Liver (tissue), 3 donors: ENCODE results near the gene INPP5A.

Experiments
- GABPA ChIP-seq, 2 donors: IDR thresholded peaks in 1 of 2; conservative IDR thresholded peaks in 1 of 2; 2 replicates each; pipeline ENCODE4 v1.6.1; 2016; ENCODE audit warnings: antibody characterized with exemption in 2 of 2, mild to moderate bottlenecking in 1 of 2, moderate library complexity in 1 of 2
- HNF4A ChIP-seq, 2 donors: conservative IDR thresholded peaks; 2 replicates each; pipeline ENCODE4 v1.6.1; 2016; ENCODE audit warnings: antibody characterized with exemption in 2 of 2, mild to moderate bottlenecking in 2 of 2
- SP1 ChIP-seq: IDR thresholded peaks from 2 replicates; pipeline ENCODE4 v1.6.1; 2018; ENCODE audit warnings: antibody characterized with exemption, mild to moderate bottlenecking
- TAF1 ChIP-seq: conservative IDR thresholded peaks from 2 replicates; pipeline ENCODE4 v1.6.1; 2016; ENCODE audit warnings: antibody characterized with exemption, mild to moderate bottlenecking
- YY1 ChIP-seq: IDR thresholded peaks from 2 replicates; pipeline ENCODE4 v1.6.1; 2016; ENCODE audit warnings: antibody characterized with exemption, mild to moderate bottlenecking
- TF ChIP-seq, protein P1 (sequence below): fragments of 150-350 bp; IDR thresholded peaks from 2 replicates; pipeline ENCODE4 v1.5.1; 2017; ENCODE audit warnings: improper control_type of control experiment, low read depth, low read length; ENCODE audit not compliant: missing input control
- TF ChIP-seq, protein P2 (sequence below): IDR thresholded peaks from 2 replicates; pipeline ENCODE4 v1.6.1; 2016; ENCODE audit warnings: antibody characterized with exemption, mild to moderate bottlenecking
- donor health status: healthy.
- donor health status: healthy.

DNA sequence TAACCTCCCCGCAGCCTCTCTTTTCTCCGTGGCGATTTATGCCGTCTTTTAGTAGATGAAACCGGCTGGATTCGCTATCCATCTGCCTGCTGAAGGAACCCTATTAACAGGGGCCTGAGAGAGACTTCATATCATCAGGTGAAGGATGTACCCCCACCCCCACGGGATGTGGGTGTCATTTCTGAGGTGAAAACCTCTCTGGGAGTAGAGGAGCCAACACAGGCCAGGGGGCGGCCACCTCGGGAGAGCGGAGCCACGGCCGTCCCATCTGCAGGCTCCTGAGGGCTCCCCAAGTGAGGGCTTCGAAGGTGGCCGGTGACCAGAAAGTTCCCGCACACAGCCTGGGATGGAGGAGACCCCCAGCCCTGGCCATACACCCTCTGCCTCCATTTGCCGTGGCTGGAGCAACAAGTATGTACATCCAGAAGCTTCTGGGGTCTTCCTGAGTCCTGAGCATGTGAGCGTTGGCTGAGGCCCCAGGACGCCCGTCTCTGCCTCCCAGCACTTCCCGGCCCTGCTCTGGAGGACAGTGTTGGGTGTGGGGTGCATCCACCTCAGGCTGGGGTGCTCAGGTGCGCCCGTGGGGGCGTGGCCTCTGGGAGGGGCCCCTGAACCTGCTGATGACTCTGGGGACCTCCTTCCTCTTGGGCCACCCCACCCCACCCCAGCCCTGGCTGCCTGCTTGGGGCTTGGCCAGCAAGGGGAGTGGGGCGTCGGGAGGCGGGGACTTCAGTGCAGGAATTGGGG is 163.7 kb downstream of the INPP5A start:
- TF ChIP-seq, protein P1, sequence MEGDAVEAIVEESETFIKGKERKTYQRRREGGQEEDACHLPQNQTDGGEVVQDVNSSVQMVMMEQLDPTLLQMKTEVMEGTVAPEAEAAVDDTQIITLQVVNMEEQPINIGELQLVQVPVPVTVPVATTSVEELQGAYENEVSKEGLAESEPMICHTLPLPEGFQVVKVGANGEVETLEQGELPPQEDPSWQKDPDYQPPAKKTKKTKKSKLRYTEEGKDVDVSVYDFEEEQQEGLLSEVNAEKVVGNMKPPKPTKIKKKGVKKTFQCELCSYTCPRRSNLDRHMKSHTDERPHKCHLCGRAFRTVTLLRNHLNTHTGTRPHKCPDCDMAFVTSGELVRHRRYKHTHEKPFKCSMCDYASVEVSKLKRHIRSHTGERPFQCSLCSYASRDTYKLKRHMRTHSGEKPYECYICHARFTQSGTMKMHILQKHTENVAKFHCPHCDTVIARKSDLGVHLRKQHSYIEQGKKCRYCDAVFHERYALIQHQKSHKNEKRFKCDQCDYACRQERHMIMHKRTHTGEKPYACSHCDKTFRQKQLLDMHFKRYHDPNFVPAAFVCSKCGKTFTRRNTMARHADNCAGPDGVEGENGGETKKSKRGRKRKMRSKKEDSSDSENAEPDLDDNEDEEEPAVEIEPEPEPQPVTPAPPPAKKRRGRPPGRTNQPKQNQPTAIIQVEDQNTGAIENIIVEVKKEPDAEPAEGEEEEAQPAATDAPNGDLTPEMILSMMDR: no peak
- TF ChIP-seq YY1 (no peak), SP1 (no peak), TAF1 (no peak), GABPA (IDR thresholded peaks at IDR 0.05 in 1 of 2, conservative IDR thresholded peaks at IDR 0.05 in 1 of 2) (no peak), HNF4A (conservative IDR thresholded peaks at IDR 0.05) (no peak)
- TF ChIP-seq, protein P2, sequence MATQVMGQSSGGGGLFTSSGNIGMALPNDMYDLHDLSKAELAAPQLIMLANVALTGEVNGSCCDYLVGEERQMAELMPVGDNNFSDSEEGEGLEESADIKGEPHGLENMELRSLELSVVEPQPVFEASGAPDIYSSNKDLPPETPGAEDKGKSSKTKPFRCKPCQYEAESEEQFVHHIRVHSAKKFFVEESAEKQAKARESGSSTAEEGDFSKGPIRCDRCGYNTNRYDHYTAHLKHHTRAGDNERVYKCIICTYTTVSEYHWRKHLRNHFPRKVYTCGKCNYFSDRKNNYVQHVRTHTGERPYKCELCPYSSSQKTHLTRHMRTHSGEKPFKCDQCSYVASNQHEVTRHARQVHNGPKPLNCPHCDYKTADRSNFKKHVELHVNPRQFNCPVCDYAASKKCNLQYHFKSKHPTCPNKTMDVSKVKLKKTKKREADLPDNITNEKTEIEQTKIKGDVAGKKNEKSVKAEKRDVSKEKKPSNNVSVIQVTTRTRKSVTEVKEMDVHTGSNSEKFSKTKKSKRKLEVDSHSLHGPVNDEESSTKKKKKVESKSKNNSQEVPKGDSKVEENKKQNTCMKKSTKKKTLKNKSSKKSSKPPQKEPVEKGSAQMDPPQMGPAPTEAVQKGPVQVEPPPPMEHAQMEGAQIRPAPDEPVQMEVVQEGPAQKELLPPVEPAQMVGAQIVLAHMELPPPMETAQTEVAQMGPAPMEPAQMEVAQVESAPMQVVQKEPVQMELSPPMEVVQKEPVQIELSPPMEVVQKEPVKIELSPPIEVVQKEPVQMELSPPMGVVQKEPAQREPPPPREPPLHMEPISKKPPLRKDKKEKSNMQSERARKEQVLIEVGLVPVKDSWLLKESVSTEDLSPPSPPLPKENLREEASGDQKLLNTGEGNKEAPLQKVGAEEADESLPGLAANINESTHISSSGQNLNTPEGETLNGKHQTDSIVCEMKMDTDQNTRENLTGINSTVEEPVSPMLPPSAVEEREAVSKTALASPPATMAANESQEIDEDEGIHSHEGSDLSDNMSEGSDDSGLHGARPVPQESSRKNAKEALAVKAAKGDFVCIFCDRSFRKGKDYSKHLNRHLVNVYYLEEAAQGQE: no peak
